SK-N-MC (cell line): ENCODE data around the gene RHBDL1.

Source experiments
- EZH2 ChIP-seq: fragments of 200-600 bp; sonication (generic); IDR thresholded peaks from one replicate; pipeline ENCODE4 v1.6.1; 2017; ENCODE audit warnings: antibody characterized with exemption
- FOXP2 ChIP-seq: optimal IDR thresholded peaks from 2 replicates; pipeline ENCODE3; 2011; ENCODE audit warnings: mild to moderate bottlenecking, moderate library complexity; ENCODE audit not compliant: insufficient read depth; ENCODE audit errors: extremely low read length, control extremely low read depth

DNA sequence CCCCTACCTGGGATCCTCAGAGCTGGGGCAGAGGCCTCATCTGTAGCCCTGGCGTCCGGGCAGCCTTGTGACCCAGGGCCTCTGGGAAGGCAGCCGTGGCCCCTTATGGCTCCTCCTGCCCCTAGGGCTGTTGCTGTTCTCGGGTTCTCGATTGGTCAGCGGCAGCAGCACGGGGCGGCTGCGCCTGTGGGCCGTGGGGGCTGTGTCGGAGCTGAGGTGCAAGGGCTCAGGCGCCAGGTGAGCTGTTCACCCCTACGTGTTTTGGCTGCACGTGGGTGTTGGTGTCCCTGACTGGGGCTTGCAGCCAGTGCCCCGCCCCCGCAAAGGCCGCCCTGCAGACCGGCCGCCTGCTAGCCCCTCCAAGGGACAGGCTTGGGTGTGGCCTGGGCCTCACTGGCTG, 13.4 kb upstream of the RHBDL1 start:
- TF ChIP-seq EZH2 (no peak), FOXP2 (no peak)
